GM19193 (cell line): ENCODE data around the gene CDCP2.

Source experiments
- POLR2A ChIP-seq: IDR thresholded peaks from 4 replicates; pipeline ENCODE4 v1.6.1; 2011; ENCODE audit not compliant: insufficient read depth, insufficient read length; ENCODE audit errors: extremely low read depth

Gene CDCP2

DNA sequence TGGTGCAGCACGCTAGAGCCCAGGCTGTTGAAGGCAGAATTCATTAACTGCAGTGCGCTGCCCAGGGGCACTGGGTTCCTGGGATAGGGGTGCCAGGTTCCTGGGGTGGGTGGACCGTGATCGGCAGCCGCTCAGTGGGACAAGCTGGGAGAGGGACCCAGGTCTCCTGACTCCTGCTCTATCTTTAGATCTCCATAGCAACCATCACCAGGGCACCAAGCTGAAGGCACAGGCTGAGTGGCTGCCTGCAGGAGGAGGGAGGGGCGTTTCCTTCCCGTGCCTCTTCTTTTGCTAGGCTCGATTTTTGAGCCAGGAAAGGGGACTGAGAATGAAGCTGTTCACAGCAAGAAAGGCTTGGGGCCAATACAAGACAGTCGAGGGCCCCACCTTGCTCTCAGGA lies 20.9 kb upstream of the CDCP2 start:
- no peak for TF ChIP-seq POLR2A

DNA sequence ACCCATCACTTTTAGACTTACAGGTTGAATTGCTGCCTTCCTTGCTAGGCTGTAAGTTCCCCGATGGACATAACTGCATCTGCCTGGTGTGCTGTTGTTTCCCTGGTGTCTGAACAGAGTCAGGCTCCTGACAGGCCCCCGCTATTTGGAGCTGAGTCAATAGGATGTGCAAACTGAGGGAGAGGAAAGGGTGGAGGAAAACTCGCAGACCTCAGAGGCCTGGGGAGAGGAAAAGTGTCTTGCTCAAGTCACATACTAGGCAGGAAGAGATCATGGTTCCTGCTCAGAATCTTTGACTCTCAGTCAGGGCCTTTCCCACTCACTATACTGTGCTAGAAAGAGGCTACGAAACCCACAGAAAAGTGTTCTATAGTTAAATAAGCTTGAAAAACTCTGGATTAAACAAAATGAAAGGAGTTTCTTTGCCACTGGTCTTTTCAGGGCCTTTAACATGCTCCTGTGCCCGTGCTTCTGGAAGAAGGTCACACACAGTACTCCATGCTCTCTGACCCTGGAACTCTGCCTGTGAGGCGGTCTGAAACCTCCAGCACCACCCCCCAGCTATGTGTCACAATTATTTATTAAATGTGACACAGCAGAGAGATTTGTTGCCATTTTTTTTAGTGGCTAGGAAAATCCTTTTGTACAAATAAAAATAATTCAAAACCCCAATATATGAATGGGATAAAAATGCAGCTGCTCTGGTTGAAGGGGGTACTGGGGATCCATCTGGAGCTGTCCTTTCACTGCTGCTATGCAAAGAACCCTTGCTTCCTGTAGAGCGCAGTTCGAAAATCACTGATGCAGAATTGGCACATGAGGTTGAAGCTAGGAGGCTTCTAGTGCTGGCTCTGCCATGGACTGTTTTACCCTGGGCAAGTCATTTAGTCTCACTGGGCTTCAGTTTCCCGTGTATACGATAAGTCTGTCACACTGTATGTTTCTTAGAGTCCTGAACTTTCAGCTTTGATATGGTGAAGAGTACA lies 20.1 kb upstream of the CDCP2 start:
- no peak for TF ChIP-seq POLR2A

DNA sequence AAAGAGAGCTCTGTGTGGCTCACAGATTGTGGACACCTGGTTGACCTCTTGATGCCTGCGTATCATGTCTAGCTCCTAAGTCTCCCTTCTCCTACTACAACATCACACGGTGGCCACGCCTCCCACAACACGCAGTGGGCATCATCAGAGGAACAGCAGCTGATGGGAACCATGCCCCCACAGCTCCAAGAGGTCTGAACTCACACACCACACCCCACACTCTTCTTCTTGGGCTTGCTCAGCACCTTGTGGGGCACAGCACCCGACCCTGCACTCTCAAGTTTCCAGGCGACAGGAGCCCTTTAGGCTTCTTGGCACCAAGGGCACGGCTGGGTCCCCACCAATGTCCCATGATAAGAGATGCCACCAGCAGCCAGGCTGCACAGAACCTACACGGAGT lies 18.8 kb upstream of the CDCP2 start:
- no peak for TF ChIP-seq POLR2A

DNA sequence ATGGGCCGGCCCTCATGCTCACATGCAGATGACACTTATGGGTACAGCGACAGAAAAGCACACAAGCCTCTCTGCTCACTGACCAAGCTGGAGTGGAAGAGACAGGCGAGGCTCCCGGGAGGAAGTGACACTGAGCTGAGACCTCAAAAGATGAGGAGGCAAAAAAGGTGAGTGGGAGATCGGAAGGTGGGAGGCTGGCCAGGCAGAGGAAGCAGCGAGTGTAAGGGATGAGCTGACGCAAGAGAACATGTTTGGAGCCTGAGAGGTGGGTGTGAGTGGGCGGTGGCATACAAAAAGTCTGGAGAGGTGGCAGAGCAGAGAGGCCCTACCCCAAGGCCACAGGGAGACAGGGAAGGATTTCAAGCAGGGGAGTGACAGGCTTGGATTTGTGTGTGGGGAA lies 18.2 kb upstream of the CDCP2 start:
- no peak for TF ChIP-seq POLR2A

DNA sequence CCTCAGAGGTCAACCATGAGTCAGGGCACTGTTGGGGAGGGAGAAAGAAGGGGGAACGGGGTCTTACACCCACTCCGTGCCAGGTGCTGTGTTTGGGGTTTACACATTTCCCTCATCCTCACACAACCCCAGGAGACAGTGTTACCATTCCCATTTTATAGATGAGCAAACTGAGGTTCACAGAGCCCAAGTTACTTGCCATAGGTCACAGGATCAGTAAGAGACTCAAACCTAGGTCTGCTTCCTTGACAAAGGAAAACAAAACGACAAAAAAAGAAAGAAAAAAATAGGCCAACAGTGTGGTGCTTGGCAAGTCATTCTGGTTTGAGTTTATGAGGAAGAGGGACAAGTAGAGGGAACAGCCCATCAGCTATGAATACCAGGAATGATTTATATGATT lies 16.3 kb upstream of the CDCP2 start:
- TF ChIP-seq POLR2A = no peak

DNA sequence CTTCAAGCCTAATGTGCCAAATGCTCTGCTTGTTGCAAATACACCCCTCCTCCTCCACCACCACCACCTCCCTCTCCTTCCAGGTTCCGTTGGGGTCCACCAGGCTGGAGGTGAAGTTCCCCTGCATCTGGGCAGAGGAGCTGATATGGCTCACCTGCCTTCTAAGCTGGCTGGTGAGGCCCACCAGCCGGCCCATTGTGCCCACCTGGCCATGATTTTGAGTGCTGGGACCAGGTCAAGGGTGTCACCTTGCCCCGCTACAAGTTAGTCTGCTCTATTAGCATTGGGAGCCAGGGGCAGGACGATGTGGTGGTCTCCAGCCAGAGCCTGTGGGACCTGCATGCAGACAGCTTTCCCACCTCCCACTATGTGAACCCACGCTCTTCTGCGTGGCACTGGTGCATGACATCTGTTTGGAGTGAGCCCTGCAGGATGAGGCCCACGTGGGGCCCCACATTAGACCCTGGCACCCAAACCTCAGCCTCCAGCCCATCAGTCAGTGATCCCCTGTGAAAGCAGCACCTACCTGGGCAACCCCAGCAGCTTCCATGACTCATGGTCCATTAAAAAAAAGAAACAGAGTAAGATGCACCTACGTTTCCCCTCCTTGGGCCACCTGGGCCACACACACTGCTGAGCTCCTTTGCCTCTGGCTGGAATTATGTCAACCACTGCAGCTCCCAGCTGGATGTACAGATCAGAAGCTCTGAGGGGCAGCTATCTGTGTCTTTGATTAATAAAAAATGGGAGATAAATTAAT lies 15.6 kb upstream of the CDCP2 start:
- no peak for TF ChIP-seq POLR2A

DNA sequence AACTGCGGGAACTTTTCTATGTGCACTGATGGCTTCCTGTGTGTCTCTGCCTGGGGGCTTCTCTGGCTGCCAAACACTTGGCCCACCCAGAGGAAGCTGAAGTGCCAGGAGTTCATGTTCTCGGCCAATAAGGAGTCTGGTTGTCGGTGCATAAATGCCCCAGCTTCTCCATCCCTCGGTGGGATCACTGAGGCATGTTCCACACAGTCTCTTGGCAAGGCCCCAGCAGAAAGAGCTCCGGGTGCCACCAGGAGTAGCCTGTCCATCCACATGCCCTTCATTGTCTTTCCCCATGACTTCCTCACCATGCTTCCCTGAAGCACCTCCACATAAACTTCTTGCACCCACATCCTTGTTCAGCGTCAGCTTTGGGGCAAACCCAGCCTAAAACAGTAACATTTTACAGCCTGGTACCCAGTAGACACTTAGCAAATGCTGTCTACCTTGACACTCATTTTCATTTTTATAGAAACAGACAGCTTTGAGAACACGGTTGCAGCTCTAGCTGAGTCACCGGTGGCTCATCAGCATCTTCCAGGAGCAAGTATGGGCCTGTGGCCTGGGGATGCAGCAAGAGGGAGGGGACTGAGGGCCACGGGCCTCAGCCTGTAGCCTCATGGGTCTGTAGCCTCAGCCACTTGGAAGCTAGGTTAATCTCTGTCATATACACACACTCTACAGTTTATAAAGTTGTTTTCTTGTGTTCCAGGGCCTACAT lies 14.8 kb upstream of the CDCP2 start:
- TF ChIP-seq POLR2A = no peak

DNA sequence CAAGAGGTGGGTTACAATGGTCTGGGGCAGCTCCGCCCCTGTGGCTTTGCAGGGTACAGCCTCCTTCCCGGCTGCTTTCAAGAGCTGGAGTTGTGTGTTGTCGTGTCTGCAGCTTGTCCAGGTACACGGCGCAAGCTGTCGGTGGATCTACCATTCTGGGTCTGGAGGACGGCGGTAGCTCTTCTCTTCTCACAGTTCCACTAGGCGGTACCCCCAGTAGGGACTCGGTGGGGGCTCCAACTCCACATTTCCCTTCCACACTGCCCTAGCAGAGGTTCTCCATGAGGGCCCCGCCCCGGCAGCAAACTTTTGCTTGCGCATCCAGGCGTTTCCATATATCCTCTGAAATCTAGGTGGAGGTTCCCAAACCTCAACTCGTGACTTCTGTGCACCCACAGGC lies 12.3 kb upstream of the CDCP2 start:
- no peak for TF ChIP-seq POLR2A

DNA sequence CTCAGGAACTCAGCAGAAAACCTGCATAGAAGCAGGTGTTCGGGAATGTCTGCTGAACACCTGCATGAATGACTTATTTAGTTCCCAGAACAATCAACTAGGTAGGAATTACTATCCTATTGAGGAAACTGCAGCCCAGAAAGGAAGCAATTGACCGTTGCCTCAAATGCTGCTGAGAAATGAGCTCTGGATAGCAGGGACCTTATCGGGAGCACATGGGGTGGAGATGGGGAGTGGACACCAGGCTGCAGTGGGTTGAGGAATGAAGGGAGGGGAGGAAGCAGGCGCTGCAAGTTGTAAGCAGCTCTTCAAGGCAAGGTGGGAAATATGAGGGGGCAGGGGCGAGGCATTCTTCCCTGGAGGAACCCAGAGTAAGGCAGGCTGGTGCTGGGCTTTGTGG lies 10.8 kb upstream of the CDCP2 start:
- no peak for TF ChIP-seq POLR2A

DNA sequence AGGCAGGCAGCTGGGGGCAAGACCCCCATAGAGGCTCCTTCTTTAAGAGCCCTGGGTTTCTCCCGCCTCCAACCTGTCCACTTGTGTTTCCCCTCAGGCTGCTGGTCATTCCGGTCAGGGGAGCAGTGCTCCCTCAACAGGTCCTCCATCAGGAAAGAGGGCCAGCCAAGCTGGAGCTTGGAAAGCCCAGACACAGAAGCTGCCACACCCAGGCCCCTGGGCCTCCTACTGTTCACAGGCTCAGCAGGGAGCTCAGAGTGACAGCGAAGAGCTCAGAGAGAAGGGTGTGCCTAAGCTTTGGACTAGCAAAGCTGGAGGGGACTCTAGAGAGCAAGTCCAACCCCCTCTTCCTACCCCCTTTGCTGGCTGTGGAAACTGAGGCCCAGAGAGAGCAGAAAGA lies 10.3 kb upstream of the CDCP2 start:
- TF ChIP-seq POLR2A = no peak

DNA sequence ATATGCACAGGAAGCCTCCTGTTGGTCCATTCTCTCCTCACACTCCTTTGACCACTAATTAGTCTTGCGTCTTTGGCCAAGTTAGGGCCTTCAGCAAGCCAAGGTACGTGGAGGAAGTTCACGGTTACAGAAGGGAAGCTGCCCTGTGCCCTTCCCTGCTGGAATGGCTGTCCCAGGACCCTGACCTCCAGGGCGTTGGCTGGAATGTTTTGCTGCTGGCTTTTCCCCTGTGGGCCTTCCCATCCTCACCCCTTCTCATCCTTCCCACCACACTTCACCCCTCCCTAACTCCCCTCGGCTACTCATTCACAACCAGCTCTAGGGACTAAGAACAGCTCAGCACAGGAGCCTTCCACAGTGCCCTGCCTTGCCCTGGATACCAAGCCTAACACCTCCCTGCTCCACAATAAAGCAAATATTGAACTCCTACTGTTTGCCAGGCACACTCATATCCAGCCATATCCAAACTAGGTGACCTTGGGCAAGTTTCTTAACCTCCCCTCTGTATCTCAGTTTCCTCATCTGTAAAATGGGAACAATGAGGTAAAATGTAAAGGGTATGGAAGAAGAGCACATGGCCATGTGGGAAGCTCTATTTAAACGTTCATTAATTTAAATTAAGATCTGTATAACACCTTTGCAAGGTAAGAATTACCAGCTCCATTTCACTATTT lies 8.8 kb upstream of the CDCP2 start:
- TF ChIP-seq POLR2A = no peak

DNA sequence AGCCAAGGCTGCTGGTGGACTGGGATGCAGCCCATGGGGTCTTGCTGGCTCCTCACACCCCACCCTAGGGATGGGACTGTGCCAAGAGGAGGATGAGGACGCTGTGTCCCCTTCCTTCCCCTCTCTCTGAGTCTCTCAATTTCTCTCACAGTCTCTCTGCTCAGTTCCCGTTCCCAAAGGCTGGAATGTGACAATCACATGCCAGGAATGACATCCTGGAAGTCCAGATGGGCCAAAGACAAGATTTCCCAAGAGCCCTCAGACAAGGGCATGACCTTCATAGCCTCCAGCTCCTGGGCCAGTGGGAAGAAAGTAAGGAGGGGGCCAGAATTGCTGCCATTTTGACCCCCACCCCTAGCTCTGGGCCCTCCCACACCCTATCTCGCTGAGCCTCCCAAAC lies 7.6 kb upstream of the CDCP2 start:
- no peak for TF ChIP-seq POLR2A

DNA sequence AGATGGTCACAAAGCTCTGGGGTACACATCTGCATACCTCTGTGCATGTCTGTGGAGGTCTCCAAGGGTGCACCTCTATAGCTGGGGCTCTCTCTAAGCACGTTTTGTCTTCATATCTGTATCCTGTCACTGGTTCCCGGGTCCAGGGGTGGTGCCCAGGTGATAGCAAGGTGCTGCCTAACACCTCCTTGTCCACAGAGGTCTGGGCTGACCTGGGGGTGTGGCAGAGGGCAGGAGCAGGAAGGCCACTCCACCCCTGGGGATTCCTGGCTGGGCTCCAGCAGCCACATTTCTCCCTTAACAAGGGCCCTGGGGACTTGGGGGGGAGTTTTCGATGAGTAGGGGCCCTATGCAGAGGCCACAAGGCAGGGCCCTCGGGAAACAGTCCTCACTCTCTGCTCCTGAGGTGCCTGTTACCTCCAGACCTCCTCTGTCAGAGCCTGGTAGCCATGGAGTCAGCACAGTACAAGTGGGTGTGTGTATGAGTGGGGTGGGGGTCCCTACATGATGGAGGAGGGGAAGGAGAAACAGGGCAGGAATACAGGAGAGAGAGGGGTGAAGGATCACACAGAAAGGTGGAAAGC lies 7.0 kb upstream of the CDCP2 start:
- TF ChIP-seq POLR2A = no peak

DNA sequence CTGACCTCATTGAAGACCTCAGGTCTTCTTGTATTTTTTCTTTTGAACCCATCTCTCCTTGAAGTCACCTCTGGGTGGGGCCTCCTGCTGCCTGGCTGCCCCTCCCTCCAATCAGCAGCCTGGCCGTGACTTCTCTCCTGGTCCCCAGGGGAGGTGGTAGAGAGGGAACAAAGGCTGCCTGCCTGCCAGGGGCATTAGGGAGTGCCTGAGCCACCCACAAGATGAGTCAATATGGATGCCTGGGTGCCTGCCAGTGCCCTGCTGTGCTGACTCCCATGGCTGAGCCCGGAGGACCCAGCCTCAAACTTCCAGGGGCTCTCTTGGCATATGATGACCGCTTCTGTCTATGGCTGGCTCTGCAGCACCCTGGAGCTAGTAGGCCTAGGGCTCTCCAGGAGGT lies 5.3 kb upstream of the CDCP2 start:
- no peak for TF ChIP-seq POLR2A

DNA sequence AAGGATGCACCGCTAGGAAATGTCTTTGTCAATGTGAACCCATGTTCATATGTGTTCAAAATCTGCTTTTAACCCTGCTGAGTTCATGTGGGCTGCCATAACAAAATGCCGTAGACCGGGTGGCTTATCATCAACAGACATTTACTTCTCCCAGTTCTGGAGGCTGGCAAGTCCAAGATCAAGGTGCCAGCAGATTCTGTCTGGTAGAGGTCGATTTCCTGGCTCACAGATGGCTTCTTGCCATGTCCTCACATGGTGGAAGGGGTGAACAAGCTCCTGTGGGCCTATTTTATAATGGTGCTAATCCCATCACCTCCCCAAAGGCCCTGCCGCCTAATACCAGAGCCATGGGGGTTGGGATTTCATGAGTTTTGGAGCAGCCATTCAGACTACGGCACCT lies 4.6 kb upstream of the CDCP2 start:
- no peak for TF ChIP-seq POLR2A

DNA sequence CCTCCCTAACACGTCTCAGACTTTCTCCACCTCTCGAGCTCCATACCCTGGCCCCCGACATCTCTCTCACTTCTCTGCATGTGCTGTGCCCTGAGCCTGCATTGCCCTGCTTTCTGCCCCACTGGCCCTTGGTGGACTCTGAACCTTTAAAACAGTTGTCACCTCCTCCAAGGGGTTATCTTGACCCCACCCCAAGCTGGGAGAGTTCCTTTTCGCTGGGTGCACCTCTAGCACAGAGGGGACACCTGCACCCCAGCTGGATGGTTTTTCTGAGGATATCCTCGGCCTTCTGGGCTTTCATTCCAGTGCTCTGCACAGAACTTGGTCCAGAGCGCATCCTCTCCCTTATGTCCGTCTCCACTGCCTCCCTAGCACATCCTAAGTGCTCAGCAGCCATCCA lies 4.2 kb upstream of the CDCP2 start:
- TF ChIP-seq POLR2A = no peak
